Fibroblast of lung (primary cell): ENCODE measurements around the gene PRKAB1.

Experiments used
- CTCF ChIP-seq, 2 donors: IDR thresholded peaks in 1 of 2; conservative IDR thresholded peaks in 1 of 2; 1 replicate in 1 of 2; 2 replicates in 1 of 2; pipeline ENCODE4 v1.5.1; 2011 to 2012; ENCODE audit warnings: low read length in 2 of 2, control low read depth in 1 of 2, inconsistent platforms in 1 of 2, low read depth in 1 of 2, mild to moderate bottlenecking in 1 of 2
- EZH2 ChIP-seq: IDR thresholded peaks from 2 replicates; pipeline ENCODE4 v1.5.1; 2012; ENCODE audit warnings: low read length, control low read depth, mild to moderate bottlenecking; ENCODE audit errors: missing control alignments

- no peak for TF ChIP-seq CTCF (conservative IDR thresholded peaks at IDR 0.05 in 1 of 2, IDR thresholded peaks at IDR 0.05 in 1 of 2; ENCODE audit: low read depth in 1 of 2, low read length in 2 of 2)
- no peak for TF ChIP-seq EZH2
Measured at GRCh38 chr12:119704065-119704747, 36.3 kb downstream of the PRKAB1 start.
